Measurements from ENCODE around the gene CLEC5A. TPM values are rescaled to one million over a fixed set of nuclear protein-coding genes. Genes with fewer than 3 reads are reported as not detected.

CLEC5A gene
- total RNA-seq, 1 experiment from 2014 or later: not detected

DNA sequence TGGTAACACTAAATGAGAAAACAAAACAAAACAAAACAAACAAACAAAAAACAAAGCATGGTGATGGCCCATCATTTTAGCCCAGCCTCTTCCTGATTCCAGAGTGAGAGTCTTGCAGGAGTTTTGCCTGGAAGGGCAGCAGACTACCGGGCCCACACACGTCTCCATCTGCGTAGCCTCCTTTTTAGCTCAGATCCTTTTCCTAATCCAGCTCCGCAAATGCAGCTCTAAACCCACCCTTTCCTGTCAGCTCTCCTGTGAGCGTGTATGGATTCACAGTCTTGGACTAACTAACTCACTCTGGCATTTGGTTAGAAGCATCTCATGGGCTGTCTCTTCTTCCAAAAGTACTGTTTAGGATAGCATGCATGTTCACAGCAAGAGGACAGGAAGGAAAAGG lies 16.6 kb downstream of the CLEC5A start:
- Histone ChIP-seq H2AK5ac (ENCODE audit: insufficient read length, low read length) (no peak overlapping the region), H4K8ac (replicated peaks; ENCODE audit: insufficient read length, low read depth, low read length) (no peak overlapping the region), H3K23ac (ENCODE audit: insufficient read length, low read depth, low read length) (no peak overlapping the region), H3K79me1 (ENCODE audit: insufficient read depth, low read depth, low read length, poor library complexity, severe bottlenecking) (no peaks in the 10 kb centered on the region), H3K4me2 (ENCODE audit: insufficient read depth, insufficient read length, low read length) (no peak overlapping the region), H2AFZ (ENCODE audit: low read length) (no peak overlapping the region), H3K9ac (ENCODE audit: extremely low read depth, insufficient read length, low read length) (no peak overlapping the region), H3K27me3 (ENCODE audit: insufficient read depth, low read length) (no peaks in the 10 kb centered on the region), H3K9me3 (ENCODE audit: control insufficient read depth, low read depth, low read length) (no peaks in the 10 kb centered on the region), H2BK20ac (ENCODE audit: low read depth, low read length, poor library complexity, severe bottlenecking) (no peak overlapping the region), H3K4me1 (ENCODE audit: insufficient read depth, low read length) (0 out of 2 replicates have a peak, but pooled peaks cover 3% of the 10 kb centered on the region), H2BK12ac (ENCODE audit: insufficient read length, low read depth, low read length) (no peak overlapping the region), H3K23me2 (ENCODE audit: insufficient read length, low read depth, low read length, poor library complexity, severe bottlenecking) (no peaks in the 10 kb centered on the region), H3K56ac (ENCODE audit: insufficient read length, low read depth, low read length) (no peak overlapping the region), H3K14ac (ENCODE audit: insufficient read depth, low read length) (no peak overlapping the region), H3K79me2 (ENCODE audit: insufficient read depth, low read length) (no peaks in the 10 kb centered on the region), H3K4ac (ENCODE audit: low read depth, low read length) (no peak overlapping the region), H3K18ac (ENCODE audit: insufficient read length, low read depth, low read length) (no peak overlapping the region), H2BK15ac (ENCODE audit: low read depth, low read length) (no peak overlapping the region), H4K20me1 (ENCODE audit: control insufficient read depth, insufficient read depth, insufficient read length) (no peaks in the 10 kb centered on the region), H4K5ac (ENCODE audit: insufficient read length, low read depth, low read length) (no peak overlapping the region), H4K91ac (ENCODE audit: insufficient read length, low read depth, low read length) (no peak overlapping the region), H2BK5ac (ENCODE audit: insufficient read length, low read length) (no peak overlapping the region), H3T11ph (ENCODE audit: low read length) (no peak overlapping the region), H2BK120ac (ENCODE audit: low read depth, low read length, poor library complexity, severe bottlenecking) (no peak overlapping the region), H3K27ac (ENCODE audit: insufficient read length, low read depth, low read length) (no peak overlapping the region)
- peaks cover 5% of the 10 kb centered on the region for H3K27me3 Mint-ChIP-seq (ENCODE audit: low read depth)
- no peak overlapping the region for H3K4me3 Mint-ChIP-seq
- TF ChIP-seq, protein P1, sequence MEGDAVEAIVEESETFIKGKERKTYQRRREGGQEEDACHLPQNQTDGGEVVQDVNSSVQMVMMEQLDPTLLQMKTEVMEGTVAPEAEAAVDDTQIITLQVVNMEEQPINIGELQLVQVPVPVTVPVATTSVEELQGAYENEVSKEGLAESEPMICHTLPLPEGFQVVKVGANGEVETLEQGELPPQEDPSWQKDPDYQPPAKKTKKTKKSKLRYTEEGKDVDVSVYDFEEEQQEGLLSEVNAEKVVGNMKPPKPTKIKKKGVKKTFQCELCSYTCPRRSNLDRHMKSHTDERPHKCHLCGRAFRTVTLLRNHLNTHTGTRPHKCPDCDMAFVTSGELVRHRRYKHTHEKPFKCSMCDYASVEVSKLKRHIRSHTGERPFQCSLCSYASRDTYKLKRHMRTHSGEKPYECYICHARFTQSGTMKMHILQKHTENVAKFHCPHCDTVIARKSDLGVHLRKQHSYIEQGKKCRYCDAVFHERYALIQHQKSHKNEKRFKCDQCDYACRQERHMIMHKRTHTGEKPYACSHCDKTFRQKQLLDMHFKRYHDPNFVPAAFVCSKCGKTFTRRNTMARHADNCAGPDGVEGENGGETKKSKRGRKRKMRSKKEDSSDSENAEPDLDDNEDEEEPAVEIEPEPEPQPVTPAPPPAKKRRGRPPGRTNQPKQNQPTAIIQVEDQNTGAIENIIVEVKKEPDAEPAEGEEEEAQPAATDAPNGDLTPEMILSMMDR (conservative IDR thresholded peaks at IDR 0.05): no peak
- H3K9me3 Mint-ChIP-seq: peaks cover 2 to 4% of the 10 kb centered on the region in 2 experiments; a peak in 2 of 5 replicates
- H3K27ac Mint-ChIP-seq: no peak overlapping the region
- H3K4me1 Mint-ChIP-seq: peaks cover 5 to 9% of the 10 kb centered on the region in 2 experiments
- DNase-seq: no peak
- no CpG with 5 or more reads among the region's 5 CpGs for WGBS (ENCODE audit: extremely low coverage, insufficient read length, low lambda C conversion rate)
- no peaks in the 10 kb centered on the region; a peak in 2 of 7 replicates for H3K36me3 Mint-ChIP-seq (ENCODE audit: insufficient read depth in 1 of 3, low read depth in 3 of 3)
